MM.1S (cell line): ENCODE data around the gene COPS8.

Experiments used
- DNase-seq: peaks from one replicate; pipeline ENCODE4 v3.0.0-alpha.2; 2015
- H2AFZ ChIP-seq: fragments of 300-600 bp; sonication (generic); 2 replicates; pipeline ENCODE4 v1.6.0; 2016; ENCODE audit warnings: antibody characterized with exemption, low read length
- H3F3A ChIP-seq: fragments of 300-600 bp; sonication (generic); 2 replicates; pipeline ENCODE4 v1.6.1; 2016; ENCODE audit warnings: mild to moderate bottlenecking, antibody characterized with exemption, low read length, moderate library complexity, mixed read lengths; ENCODE audit not compliant: insufficient read depth
- H3K27ac ChIP-seq: fragments of 300-600 bp; sonication (generic); 2 replicates; pipeline ENCODE4 v1.5.1; 2016; ENCODE audit warnings: mild to moderate bottlenecking, low read length
- H3K27me3 ChIP-seq: fragments of 300-600 bp; sonication (generic); replicated peaks from 2 replicates; pipeline ENCODE4 v1.6.0; 2016; ENCODE audit warnings: low read length; ENCODE audit not compliant: insufficient read depth
- H3K36me3 ChIP-seq: fragments of 300-600 bp; sonication (generic); replicated peaks from 2 replicates; pipeline ENCODE4 v1.6.1; 2016; ENCODE audit warnings: mild to moderate bottlenecking, low read length, mixed read lengths; ENCODE audit not compliant: insufficient read depth
- H3K4me1 ChIP-seq: fragments of 300-600 bp; sonication (generic); 2 replicates; pipeline ENCODE4 v1.6.1; 2016; ENCODE audit warnings: low read length, mixed read lengths
- H3K4me2 ChIP-seq: fragments of 300-600 bp; sonication (generic); 2 replicates; pipeline ENCODE4 v1.6.0; 2016; ENCODE audit warnings: low read depth, low read length
- H3K4me3 ChIP-seq: fragments of 300-600 bp; sonication (generic); 2 replicates; pipeline ENCODE4 v1.5.1; 2016; ENCODE audit warnings: low read length, mixed read lengths
- H3K79me2 ChIP-seq: fragments of 300-600 bp; sonication (generic); 2 replicates; pipeline ENCODE4 v1.6.1; 2016; ENCODE audit warnings: mixed run types, low read length, mixed read lengths
- H3K9ac ChIP-seq: fragments of 300-600 bp; sonication (generic); 2 replicates; pipeline ENCODE4 v1.6.1; 2016; ENCODE audit warnings: low read length, mixed read lengths
- H3K9me2 ChIP-seq: fragments of 300-600 bp; sonication (generic); replicated peaks from 2 replicates; pipeline ENCODE4 v1.6.1; 2016; ENCODE audit warnings: mild to moderate bottlenecking, low read length, mixed read lengths; ENCODE audit not compliant: insufficient read depth
- H3K9me3 ChIP-seq: fragments of 300-600 bp; sonication (generic); replicated peaks from 2 replicates; pipeline ENCODE4 v1.6.1; 2016; ENCODE audit warnings: mild to moderate bottlenecking, low read length, mixed read lengths; ENCODE audit not compliant: insufficient read depth
- H4K20me1 ChIP-seq: fragments of 300-600 bp; sonication (generic); 2 replicates; pipeline ENCODE4 v1.6.1; 2016; ENCODE audit warnings: mild to moderate bottlenecking, low read length, moderate library complexity, mixed read lengths; ENCODE audit not compliant: insufficient read depth
- CTCF ChIP-seq: fragments of 300-600 bp; sonication (generic); IDR thresholded peaks from 2 replicates; pipeline ENCODE4 v1.5.1; 2016; ENCODE audit warnings: antibody characterized with exemption, low read length, mixed read lengths
- EZH2 ChIP-seq: fragments of 300-600 bp; sonication (generic); optimal IDR thresholded peaks from 2 replicates; pipeline ENCODE3; 2017; ENCODE audit warnings: low read depth, mild to moderate bottlenecking, antibody characterized with exemption, low read length, mixed read lengths
- EZH2phosphoT487 ChIP-seq: fragments of 300-600 bp; sonication (generic); IDR thresholded peaks from 2 replicates; pipeline ENCODE4 v1.6.1; 2018; ENCODE audit warnings: antibody characterized with exemption, low read length

Gene COPS8

GRCh38 chr2:237144516-237144915, 58.8 kb downstream of the COPS8 start:
- H3K27ac ChIP-seq, result no peak overlapping the region
- H3K4me2 ChIP-seq, result no peak overlapping the region
- H3K4me3 ChIP-seq, result no peak overlapping the region
- no peaks in the 10 kb centered on the region for H3F3A ChIP-seq
- no peaks in the 10 kb centered on the region for H3K36me3 ChIP-seq
- TF ChIP-seq EZH2 (no peak), CTCF (no peak), EZH2phosphoT487 (no peak)
- H2AFZ ChIP-seq, result no peak overlapping the region
- H4K20me1 ChIP-seq, result no peaks in the 10 kb centered on the region
- H3K9me3 ChIP-seq, result no peaks in the 10 kb centered on the region
- H3K9ac ChIP-seq, result no peak overlapping the region
- H3K79me2 ChIP-seq, result no peaks in the 10 kb centered on the region
- no peak for DNase-seq
- no peaks in the 10 kb centered on the region for H3K27me3 ChIP-seq
- no peaks in the 10 kb centered on the region for H3K4me1 ChIP-seq
- H3K9me2 ChIP-seq, result no peaks in the 10 kb centered on the region

GRCh38 chr2:237147317-237147716, 61.6 kb downstream of the COPS8 start:
- Histone ChIP-seq H3K9me3 (no peaks in the 10 kb centered on the region), H3K36me3 (no peaks in the 10 kb centered on the region), H3K4me1 (no peaks in the 10 kb centered on the region), H4K20me1 (no peaks in the 10 kb centered on the region), H3F3A (no peaks in the 10 kb centered on the region), H3K4me2 (no peak overlapping the region), H2AFZ (no peak overlapping the region), H3K79me2 (no peaks in the 10 kb centered on the region), H3K27ac (no peak overlapping the region), H3K9ac (no peak overlapping the region), H3K27me3 (no peaks in the 10 kb centered on the region), H3K9me2 (no peaks in the 10 kb centered on the region), H3K4me3 (no peak overlapping the region)
- TF ChIP-seq EZH2, result no peak
- TF ChIP-seq EZH2phosphoT487, result no peak
- no peak for DNase-seq

GRCh38 chr2:237148624-237149023, 62.9 kb downstream of the COPS8 start:
- DNase-seq, result no peak
- Histone ChIP-seq H3K79me2 (no peaks in the 10 kb centered on the region), H3K4me1 (no peaks in the 10 kb centered on the region), H3F3A (no peaks in the 10 kb centered on the region), H3K9ac (no peak overlapping the region), H3K4me2 (no peak overlapping the region), H3K27me3 (no peaks in the 10 kb centered on the region), H3K4me3 (no peak overlapping the region), H3K36me3 (no peaks in the 10 kb centered on the region), H3K9me2 (no peaks in the 10 kb centered on the region), H4K20me1 (no peaks in the 10 kb centered on the region), H3K9me3 (no peaks in the 10 kb centered on the region), H3K27ac (no peak overlapping the region), H2AFZ (no peak overlapping the region)
- TF ChIP-seq CTCF (no peak), EZH2phosphoT487 (no peak), EZH2 (no peak)

- Histone ChIP-seq H3K27ac (no peak overlapping the region), H3K4me3 (no peak overlapping the region), H4K20me1 (no peaks in the 10 kb centered on the region), H3K79me2 (no peaks in the 10 kb centered on the region), H3F3A (peaks cover under 1% of the 10 kb centered on the region; the same call in 1 of the 2 replicates), H3K9ac (no peak overlapping the region), H2AFZ (no peak overlapping the region), H3K4me2 (no peak overlapping the region), H3K9me3 (no peaks in the 10 kb centered on the region), H3K27me3 (no peaks in the 10 kb centered on the region), H3K4me1 (peaks cover 3% of the 10 kb centered on the region), H3K36me3 (no peaks in the 10 kb centered on the region), H3K9me2 (no peaks in the 10 kb centered on the region)
- TF ChIP-seq EZH2phosphoT487, result no peak
- no peak for TF ChIP-seq EZH2
- no peak for TF ChIP-seq CTCF
- DNase-seq, result no peak
Measured at GRCh38 chr2:237149425-237149824, 63.7 kb downstream of the COPS8 start.
